Mucosa of rectum (tissue), 2 donors: ENCODE data around the gene CORO7.
"Not testable (repeated sequence)": the region's sequence is repeated elsewhere in the genome, so short reads cannot be mapped to it uniquely, and the experiment has no call there.

Experiments used
- H3K27ac ChIP-seq, 2 donors: one replicate each; pipeline ENCODE4 v1.7.0; 2013; ENCODE audit warnings: inconsistent platforms in 2 of 2, low read depth in 2 of 2, low read length in 2 of 2
- H3K27me3 ChIP-seq, 2 donors: one replicate each; pipeline ENCODE4 v1.7.0; 2013; ENCODE audit warnings: low read length in 2 of 2; ENCODE audit not compliant: control insufficient read depth in 2 of 2, insufficient read depth in 2 of 2
- H3K36me3 ChIP-seq, 2 donors: one replicate each; pipeline ENCODE4 v1.7.0; 2013; ENCODE audit warnings: low read length in 2 of 2; ENCODE audit not compliant: control insufficient read depth in 2 of 2, insufficient read depth in 2 of 2
- H3K4me1 ChIP-seq, 2 donors: one replicate each; pipeline ENCODE4 v1.7.0; 2013; ENCODE audit warnings: low read length in 2 of 2, mild to moderate bottlenecking in 1 of 2; ENCODE audit not compliant: control insufficient read depth in 2 of 2, insufficient read depth in 2 of 2
- H3K4me3 ChIP-seq, 2 donors: one replicate each; pipeline ENCODE4 v1.7.0; 2013; ENCODE audit warnings: low read length in 2 of 2
- H3K9ac ChIP-seq, 2 donors: one replicate each; pipeline ENCODE4 v1.7.0; 2013; ENCODE audit warnings: low read length in 2 of 2, low read depth in 1 of 2, mild to moderate bottlenecking in 1 of 2
- H3K9me3 ChIP-seq, 2 donors: one replicate each; pipeline ENCODE4 v1.7.0; 2013; ENCODE audit warnings: low read length in 2 of 2; ENCODE audit not compliant: control insufficient read depth in 2 of 2
- donor health status: healthy.
- donor health status: Normal muscosa, but diverticular disease.

The CORO7 gene

DNA sequence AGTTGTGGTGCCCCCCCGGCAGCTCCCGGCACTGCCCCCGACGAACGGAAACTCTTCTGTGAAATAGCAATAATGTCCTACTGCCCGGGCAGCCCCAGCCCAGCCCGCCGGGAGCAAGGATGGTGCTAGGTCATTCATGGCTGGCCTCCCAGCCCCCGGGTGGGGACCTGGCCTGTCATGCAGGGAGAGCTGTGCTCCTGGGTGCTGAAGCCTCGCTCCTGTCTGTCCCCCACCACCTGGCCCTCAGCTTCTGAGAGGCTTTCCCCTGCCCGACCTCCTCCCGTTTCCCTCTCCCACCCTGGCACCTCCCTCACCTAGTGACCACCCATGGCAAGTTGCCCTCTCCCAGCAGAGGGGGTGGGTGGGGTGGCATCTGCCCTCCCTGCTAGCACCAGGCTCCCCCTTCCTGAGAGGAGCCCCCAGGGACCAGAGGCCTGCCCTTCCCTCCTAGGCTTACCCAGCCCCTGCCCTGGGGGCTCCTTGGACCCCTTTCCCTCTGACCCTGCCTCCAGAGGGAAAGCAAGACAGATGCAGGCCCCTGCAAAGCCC lies 78.8 kb downstream of the CORO7 start:
- Histone ChIP-seq H3K27ac (no peak overlapping the region), H3K9ac (no peak overlapping the region), H3K36me3 (peaks cover 2 to 18% of the 10 kb centered on the region in 2 donors), H3K9me3 (no peaks in the 10 kb centered on the region), H3K4me1 (no peaks in the 10 kb centered on the region), H3K4me3 (no peak overlapping the region), H3K27me3 (peaks cover 5 to 8% of the 10 kb centered on the region in 2 donors)

DNA sequence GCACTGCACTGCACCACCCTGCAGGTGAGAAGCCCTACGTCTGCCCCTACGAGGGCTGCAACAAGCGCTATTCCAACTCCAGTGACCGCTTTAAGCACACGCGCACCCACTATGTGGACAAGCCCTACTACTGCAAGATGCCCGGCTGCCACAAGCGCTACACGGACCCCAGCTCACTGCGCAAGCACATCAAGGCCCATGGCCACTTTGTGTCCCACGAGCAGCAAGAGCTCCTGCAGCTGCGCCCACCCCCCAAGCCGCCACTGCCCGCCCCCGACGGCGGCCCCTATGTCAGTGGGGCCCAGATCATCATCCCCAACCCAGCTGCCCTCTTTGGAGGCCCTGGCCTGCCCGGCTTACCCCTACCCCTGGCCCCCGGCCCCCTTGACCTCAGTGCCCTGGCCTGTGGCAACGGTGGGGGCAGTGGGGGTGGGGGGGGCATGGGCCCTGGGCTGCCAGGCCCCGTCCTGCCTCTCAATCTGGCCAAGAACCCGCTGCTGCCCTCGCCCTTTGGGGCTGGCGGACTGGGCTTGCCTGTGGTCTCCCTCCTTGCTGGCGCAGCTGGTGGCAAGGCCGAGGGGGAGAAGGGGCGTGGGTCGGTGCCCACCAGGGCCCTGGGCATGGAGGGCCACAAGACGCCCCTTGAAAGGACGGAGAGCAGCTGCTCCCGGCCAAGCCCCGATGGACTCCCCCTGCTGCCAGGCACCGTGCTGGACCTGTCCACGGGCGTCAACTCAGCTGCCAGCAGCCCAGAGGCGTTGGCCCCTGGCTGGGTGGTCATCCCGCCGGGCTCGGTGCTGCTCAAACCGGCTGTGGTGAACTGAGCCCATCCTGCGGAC lies 79.5 kb downstream of the CORO7 start:
- no peaks in the 10 kb centered on the region for H3K9me3 ChIP-seq
- no peaks in the 10 kb centered on the region for H3K4me1 ChIP-seq
- H3K4me3 ChIP-seq: no peak overlapping the region
- peaks cover 2 to 18% of the 10 kb centered on the region in 2 donors for H3K36me3 ChIP-seq
- H3K27ac ChIP-seq: no peak overlapping the region
- no peak overlapping the region for H3K9ac ChIP-seq
- H3K27me3 ChIP-seq: peaks cover 7 to 14% of the 10 kb centered on the region in 2 donors

DNA sequence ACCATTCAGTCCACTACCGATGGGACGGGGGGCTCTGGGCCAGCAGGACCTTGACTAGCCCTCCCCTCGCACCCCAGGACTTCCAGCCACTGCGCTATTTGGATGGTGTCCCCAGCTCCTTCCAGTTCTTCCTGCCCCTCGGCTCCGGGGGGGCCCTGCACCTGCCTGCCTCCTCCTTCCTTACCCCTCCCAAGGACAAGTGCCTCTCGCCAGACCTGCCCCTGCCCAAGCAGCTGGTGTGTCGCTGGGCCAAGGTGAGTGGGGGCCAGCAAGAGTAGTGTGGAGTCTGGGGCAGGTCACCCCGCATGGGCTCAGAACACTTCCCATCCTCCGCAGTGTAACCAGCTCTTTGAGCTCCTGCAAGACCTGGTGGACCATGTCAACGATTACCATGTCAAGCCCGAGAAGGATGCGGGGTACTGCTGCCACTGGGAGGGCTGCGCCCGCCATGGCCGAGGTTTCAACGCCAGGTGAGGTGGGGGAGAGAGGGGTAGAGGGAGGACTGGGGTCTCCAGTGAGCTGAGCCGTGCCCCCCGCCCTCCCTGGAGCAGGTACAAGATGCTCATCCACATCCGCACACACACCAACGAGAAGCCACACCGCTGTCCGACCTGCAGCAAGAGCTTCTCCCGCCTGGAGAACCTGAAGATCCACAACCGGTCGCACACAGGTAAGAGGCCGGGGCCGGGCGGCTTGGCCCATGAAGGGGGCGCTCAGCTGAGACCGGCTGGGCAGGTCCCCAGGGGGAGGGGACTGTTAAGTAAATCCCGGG lies 81.5 kb downstream of the CORO7 start:
- no peak overlapping the region for H3K9ac ChIP-seq
- peaks cover 7 to 14% of the 10 kb centered on the region in 2 donors for H3K27me3 ChIP-seq
- peaks cover 2 to 10% of the 10 kb centered on the region in 2 donors for H3K36me3 ChIP-seq
- H3K9me3 ChIP-seq: no peaks in the 10 kb centered on the region
- no peak overlapping the region for H3K27ac ChIP-seq
- H3K4me1 ChIP-seq: no peaks in the 10 kb centered on the region
- no peak overlapping the region for H3K4me3 ChIP-seq

- not testable (repeated sequence) for H3K4me3 ChIP-seq, H3K9me3 ChIP-seq, H3K36me3 ChIP-seq, H3K4me1 ChIP-seq, H3K27ac ChIP-seq, H3K9ac ChIP-seq
- peaks cover 7 to 14% of the 10 kb centered on the region in 2 donors for H3K27me3 ChIP-seq
These were observed 82.7 kb downstream of the CORO7 start for GRCh38 chr16:4333714-4334113.

GRCh38 chr16:4333308-4333638 lies 83.1 kb downstream of the CORO7 start:
- Histone ChIP-seq H3K4me1 (peaks cover 3 to 6% of the 10 kb centered on the region in 2 donors), H3K27me3 (peaks cover 7 to 14% of the 10 kb centered on the region in 2 donors), H3K9ac (no peak overlapping the region), H3K4me3 (no peak overlapping the region), H3K9me3 (no peaks in the 10 kb centered on the region), H3K27ac (no peak overlapping the region), H3K36me3 (peaks cover 2% of the 10 kb centered on the region in 2 donors)

DNA sequence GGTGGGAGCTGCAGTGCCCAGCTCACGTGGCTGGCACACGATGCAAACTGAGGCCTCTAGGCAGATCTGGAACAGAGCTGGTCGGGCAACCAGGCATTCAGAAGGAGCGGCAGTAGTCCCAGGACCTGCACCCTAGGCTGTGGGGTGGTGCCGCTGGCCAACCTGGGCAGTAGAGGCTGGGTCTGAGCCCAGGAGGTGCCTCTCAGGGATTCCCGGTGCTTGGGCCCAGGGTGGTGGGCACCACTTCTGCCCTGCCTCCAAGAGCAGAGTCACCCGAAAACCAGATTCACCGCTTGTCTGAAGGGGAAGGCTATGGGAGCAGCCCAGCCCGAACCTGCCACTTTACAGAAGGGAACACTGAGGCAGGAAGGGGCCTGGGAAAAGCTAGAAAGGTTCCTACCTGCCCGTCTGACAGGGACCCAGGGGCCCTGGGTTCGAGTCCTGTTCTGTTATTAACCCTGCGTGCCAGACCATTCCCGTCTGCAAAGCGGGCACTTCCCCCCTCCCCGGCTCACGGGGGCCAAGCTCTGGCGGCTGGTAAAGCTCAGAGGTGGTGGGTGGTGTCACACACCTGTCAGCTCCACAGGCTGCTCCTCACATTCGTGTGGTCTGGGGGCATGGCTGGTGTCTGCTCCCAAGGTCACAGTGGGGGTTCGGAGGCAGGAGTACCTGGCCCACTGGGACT lies 83.6 kb downstream of the CORO7 start:
- H3K27me3 ChIP-seq: peaks cover 7 to 14% of the 10 kb centered on the region in 2 donors
- H3K4me3 ChIP-seq: no peak overlapping the region
- no peak overlapping the region for H3K9ac ChIP-seq
- H3K27ac ChIP-seq: no peak overlapping the region
- H3K36me3 ChIP-seq: peaks cover 0 to 2% of the 10 kb centered on the region in 2 donors
- no peaks in the 10 kb centered on the region for H3K9me3 ChIP-seq
- peaks cover 7 to 8% of the 10 kb centered on the region in 2 donors for H3K4me1 ChIP-seq

- H3K27ac ChIP-seq: no peak overlapping the region
- H3K36me3 ChIP-seq: peaks cover 0 to 2% of the 10 kb centered on the region in 2 donors
- peaks cover 7 to 11% of the 10 kb centered on the region in 2 donors for H3K4me1 ChIP-seq
- H3K9ac ChIP-seq: no peak overlapping the region
- H3K4me3 ChIP-seq: no peak overlapping the region
- H3K9me3 ChIP-seq: no peaks in the 10 kb centered on the region
- peaks cover 9 to 14% of the 10 kb centered on the region in 2 donors for H3K27me3 ChIP-seq
These were observed 84.3 kb downstream of the CORO7 start for GRCh38 chr16:4332083-4332482.

DNA sequence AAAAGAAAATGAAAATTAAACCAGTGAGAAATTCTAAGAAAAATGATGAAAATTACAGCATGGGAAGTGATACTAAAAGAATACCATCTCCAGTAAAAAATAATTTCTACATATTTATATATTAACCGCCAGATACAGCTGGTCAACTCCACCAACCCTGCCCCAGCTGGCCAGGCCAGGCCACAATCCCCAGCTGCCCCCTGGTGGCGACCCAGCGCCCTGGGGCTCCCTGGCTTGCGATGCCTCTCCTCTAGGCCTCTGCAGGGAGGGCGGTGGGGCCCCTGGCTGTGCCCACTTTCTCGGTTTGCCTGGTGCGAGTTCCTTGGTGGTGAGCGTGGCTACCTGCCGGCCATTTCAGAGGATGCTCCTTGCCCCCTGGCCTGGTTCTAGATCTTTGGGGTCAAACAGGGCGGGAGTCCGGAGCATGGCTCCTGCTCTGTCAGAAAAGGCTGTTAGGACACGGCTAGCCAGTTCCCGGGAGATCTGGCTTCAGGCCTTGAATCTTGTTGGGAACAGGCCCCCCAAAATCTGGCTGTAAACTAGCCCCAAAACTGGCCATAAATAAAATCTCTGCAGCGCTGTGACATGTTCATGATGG lies 86.0 kb downstream of the CORO7 start:
- H3K4me1 ChIP-seq: peaks cover 7 to 13% of the 10 kb centered on the region in 2 donors

GRCh38 chr16:4328782-4329775 lies 87.3 kb downstream of the CORO7 start:
- Histone ChIP-seq H3K9me3 (no peaks in the 10 kb centered on the region), H3K36me3 (no peaks in the 10 kb centered on the region), H3K27me3 (peaks cover 11 to 14% of the 10 kb centered on the region in 2 donors), H3K4me3 (no peak overlapping the region), H3K27ac (peak overlapping the region; percentile 35 to 63), H3K9ac (no peak overlapping the region), H3K4me1 (peaks cover 7 to 16% of the 10 kb centered on the region in 2 donors)

More for the DNA sequence above, 86.0 kb downstream of the CORO7 start:
- Histone ChIP-seq H3K4me3 (no peak overlapping the region), H3K9me3 (no peaks in the 10 kb centered on the region), H3K36me3 (no peaks in the 10 kb centered on the region), H3K27me3 (peaks cover 11 to 14% of the 10 kb centered on the region in 2 donors), H3K9ac (no peak overlapping the region), H3K27ac (no peak overlapping the region)
